T-helper 1 cell (primary cell): ENCODE data around the gene CD93.
A peak's percentile ranks its signal among the peaks of the same experiment; 100 is the strongest.

ENCODE experiments used
- DNase-seq, 5 donors: peaks; one replicate each; pipeline ENCODE4 v3.0.0-alpha.2; 2012 to 2020

Gene CD93

DNA sequence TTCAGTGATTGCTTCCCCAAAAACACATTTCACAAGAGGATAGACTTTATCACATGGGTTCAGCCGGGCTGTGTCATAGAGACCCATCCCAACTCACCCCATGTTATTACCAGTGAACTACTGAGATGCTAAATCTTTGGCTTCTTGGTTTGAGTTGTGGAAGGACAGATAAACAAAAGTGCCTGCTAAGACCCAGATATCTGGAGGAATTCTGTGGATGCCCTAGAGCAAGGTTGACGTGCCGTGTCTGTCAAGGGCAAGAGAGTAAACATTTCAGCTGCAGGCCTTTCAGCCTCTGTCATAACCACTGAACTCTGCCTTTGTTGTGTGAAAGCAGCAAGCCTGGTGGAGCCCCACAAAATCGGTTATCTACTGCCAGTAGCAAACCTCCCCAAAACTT is 25.5 kb downstream of the CD93 start:
- DNase-seq, result no peak

DNA sequence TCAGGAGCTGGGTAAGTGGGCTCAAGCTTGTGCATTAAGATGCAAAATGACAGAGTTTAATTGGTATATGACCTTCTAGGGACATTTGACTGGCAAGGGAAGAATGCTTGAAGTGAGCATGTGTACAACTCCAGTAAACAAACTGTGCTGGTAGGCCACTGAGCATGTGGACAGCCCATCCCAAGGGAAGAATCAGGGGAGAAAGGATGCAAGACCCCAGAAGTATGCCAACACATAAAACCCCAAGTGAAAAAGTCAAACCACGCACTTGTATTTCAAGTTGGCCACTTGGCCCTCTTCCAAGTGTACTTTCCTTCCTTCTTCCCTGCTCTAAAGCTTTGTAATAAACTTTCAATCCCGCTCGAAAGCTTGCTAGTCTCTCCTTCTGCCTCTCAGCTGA is 26.3 kb downstream of the CD93 start:
- no peak for DNase-seq

DNA sequence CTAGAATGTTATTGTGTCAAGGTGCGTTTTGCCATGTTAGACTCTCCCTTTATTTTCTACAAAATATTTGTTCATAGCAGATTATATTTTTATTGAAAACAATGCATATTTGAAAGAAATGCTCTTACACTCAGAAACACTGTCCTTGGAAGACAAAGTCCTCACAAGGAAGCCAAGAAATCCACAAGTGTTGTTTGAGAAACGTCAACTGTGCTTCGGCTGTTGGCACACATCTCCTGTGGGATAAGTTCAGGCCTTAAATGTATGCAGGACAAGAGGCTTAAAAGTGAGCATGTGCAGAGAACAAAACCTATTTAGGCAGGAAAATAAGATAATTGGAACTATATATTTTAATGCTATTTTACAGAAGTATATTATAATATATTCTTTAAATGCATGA is 27.1 kb downstream of the CD93 start:
- DNase-seq, result no peak

DNA sequence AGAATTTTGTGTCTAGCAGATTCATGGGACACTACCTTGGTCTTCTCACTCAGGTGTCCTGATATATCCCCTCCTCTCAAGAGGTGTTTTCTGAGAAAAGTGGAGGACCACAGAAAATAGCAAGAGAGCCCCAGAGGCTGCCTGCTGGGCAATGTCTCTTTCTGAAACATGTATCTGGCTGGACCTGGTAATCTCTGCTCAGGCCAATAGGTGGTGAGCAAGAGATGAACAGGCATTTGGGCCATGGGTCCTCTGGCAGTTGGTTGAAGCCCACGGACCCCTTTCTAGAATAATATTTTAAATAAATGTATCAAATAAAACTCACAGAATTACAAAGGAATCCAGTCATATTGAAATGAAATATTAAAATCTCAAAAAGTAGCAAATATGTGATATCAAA is 27.9 kb downstream of the CD93 start:
- DNase-seq, result no peak

DNA sequence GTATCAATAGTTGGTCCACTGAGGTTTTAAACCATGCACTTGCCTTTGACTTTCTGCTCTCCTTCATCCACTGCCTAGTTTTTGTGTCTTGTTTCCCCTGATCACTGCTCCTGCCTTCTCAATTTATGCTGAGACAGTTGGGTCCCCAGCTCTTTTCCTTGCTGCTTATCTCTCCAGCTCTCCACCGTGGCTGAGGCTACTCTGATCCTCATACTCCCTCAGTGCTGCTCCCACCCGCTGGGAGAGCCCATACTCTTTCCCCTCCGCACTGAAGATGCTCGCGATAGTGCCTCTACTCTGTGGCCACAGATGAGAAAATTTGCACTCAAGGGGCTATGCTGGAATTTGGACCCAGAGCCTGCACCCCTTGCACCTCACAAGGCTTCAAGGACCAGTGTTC is 33.2 kb downstream of the CD93 start:
- no peak for DNase-seq

DNA sequence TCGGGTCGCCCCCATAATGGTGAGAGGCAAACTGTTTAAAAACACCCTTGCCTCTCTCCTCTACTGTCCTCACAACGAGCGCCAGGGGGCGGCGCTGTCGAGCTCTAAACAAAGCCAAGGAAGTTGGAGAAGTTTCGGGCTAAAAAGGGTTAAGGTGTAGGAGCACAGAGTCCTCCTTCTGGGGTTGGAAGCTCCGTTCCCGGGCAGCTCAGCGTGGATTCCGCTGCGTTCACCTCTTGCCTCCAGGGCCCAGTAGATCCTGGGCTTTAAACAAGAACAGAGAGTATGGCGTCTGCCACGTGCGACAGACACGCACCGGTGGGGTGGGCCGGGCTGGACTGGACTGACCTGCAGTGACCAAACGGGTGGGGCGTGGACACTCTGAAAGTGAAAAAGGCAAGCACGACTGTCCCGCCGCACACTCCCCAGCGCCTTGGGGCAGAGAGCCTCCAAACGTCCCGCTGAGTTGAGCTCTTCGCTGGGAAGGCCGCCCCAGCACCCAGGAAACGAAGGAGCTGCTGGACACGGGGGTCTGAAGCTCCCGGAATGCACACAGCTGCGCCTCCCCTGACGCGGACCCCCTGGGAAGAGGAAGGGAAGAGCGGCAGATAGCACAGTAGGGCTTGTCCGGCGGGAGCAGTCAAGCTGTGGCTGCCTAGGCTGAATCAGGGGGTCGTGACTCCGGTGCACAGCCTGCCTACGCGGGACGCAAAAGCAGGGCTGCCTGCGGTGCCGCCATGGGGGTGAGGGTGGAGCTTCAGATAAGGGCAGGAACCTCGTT is 35.1 kb downstream of the CD93 start:
- DNase-seq, result peak in 1 of 5 donors; percentile 48

DNA sequence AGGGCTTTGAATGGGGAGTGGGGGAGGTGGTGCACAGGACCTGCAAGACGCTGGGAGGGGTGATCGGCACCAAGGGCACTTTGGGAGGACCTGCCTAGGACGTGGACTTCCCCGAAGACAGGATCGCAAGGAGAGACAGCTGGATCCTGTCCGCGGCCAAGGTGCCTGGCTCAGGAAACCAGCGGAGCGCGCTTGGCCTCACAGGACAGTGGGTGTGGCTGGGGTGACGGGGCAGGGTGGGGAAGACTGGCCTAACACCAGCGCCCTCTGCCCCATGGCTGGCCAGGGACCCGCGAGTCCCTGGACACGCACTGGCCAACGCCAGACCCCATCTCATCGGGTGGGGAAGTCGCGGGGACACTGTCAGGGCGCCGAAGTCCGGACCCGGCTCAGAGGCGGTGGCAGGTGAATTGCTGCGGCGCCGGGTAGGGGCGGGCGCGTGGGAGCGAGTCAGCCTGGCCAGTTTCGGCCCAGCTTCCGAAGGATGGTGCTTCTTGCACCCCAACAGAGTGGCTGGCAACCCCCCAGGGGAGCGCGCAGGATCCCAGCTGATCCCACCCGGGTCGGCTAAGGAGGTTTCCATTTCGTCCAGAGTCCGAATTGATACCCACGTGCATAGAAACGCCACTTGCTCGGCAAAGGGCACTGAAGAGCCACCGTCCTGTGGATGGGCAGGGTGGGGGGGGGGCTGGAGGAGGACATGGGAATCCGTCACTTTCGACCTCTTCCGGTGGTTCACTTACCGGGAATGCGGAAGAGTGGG is 35.9 kb downstream of the CD93 start:
- DNase-seq, result no peak

DNA sequence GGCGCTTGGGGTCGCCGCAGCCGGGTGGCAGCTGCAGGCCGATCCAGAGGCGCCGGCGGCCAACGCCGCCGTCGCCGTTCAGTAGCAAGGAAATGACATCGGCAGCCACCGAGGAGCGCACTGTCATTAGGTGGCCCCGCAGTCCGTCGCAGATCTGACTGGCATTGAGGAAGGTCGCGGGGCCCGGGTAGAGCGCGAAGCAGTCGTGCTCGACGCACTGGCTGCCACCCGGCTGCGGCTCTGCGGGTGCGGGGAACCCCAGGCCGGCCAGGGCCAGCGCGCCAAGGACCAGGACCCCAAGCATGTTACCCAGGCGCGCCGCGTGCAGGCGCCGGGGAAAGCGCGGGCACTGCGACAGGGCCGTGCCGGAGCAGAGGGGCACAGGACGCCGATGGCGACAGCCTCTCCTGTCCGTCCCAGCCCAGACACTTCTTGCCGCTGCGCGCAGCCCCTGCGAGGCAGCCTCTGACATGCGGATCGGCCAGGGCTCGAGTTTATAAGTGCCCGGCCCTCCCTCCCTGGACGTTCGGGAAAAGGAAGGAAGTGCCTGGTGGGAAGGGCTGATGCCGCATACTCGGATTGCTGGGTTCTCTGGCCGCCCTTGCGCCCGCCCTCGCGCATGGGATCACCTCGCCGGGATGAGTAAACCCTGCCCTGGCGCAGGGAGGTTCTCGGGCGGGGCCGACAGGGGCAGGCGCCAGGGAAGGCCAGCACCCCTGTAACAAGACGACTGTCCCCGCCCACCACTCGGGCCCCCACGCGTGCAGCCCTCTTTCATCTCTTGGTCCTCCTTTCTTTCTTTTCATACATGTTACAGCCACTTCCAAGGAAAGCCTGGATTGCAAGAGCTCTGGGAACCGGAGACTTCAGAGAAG is 36.7 kb downstream of the CD93 start, which contains the start of gene THBD:
THBD (minus strand) TSS at position 472 of the 875 bp plus-strand sequence; CDS start at position 304, 168 bp downstream.
- DNase-seq, result peak in 1 of 5 donors; percentile 35

DNA sequence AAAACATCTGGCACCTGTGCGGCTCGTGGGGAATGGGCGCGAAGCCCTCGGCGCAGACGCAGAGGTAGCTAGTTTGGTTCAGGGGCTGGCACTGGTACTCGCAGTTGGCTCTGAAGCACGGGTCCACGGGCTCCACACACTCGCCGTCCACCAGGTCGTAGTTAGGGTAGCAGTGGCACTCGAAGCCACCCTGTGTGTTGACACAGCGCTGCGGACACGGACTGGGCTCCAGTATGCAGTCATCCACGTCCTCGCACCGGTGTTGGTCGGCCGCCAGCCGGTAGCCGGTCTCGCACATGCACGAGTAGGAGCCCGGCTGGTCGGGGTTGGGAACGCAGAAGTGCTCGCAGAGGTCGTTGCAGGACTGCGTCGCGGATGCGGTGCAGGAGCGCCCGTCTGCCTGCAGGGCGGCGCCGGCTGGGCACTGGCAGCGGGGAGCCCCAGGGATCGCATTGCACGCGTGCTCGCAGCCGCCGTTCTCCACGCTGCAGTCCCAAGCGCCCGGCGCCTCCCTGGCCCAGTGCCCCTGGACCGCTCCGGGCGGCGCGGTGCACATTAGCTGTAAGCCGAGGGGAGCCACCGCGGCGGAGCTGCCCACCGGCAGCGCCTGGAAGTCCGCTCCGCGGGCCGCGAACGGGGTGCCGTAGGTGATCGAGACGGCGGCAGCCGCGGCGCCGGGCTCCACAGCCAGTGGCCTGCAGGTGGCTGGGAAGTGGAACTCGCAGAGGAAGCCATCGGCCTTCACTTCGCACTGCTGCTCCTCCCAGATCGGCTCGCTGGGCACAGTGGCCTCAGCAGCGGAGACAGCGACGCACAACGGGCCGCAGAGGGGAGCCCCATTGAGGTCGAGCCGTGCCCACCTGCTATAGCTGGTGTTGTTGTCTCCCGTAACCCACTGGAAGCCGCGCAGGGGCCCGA is 37.6 kb downstream of the CD93 start:
- peak in 1 of 5 donors; percentile 53 for DNase-seq

DNA sequence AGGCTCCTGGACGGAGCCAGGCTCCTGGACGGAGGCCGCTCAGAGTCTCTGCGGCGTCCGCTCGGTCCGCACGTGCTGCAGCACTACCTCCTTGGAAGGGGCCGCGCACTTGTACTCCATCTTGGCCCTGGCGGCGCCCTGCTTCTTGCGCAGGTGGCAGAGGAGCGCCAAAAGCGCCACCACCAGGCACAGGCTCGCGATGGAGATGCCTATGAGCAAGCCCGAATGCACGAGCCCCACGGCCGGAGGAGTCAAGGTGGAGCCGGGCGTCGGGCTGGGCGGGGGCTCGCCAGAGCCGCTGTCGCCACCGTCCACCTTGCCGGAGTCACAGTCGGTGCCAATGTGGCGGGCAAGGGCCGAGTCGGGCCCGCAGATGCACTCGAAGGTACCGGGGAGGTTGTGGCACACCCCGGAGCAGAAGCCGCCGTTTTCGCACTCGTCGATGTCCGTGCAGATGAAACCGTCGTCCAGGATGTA is 38.3 kb downstream of the CD93 start:
- DNase-seq, result no peak

DNA sequence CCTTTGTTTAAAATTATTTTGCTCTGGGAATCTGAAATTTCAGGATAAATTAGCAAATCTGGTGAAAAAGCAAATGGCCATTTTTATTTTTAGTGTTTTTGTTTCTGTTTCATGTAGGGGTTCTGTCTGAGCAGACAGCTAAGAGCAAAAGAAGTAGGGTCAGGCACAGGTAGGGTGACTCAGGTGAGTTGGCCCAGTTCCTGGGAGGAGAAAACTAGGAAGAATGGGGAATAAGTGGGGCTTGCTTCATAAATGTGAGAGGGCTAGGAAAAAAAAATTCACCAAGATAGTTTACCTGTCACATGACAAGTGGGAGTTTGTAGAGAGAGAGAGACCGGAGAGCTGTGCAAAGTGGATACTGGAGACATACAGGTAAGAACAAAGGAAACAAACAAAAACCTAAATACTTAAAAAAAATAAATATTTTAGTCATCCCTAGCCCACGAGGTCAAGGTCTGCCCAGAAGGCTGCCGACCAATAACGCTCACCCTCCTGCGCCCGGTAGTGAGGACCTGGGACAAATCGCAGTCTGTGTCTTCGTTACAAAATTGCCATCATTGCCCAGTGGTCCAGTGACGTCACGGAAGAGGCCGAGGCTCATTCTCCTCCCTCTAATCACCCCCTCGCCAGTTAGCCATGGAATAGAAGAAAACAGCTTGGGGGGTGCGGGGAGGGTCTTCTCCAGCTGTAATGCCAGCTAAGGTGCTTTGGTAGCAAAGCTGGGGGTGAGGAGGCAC is 39.0 kb downstream of the CD93 start:
- no peak for DNase-seq

DNA sequence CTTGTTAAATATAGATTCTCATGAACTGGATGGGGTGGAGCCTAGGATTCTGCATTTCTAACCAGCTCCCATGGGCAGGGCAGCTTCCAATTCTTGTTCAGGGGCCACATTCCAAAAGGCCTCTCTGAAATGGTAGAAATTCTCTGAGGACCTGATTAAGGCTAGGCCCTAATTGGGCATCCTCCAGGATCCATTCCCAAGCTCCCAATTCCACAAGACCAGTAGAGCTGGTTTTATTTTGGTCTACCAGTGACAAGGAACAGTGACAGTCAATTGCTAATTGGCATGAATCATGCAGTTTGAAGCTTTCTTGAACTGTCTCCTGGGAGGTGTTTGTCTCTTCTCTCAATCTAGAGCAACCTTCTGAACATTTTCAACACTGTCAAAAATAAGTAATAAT is 39.7 kb downstream of the CD93 start:
- no peak for DNase-seq

DNA sequence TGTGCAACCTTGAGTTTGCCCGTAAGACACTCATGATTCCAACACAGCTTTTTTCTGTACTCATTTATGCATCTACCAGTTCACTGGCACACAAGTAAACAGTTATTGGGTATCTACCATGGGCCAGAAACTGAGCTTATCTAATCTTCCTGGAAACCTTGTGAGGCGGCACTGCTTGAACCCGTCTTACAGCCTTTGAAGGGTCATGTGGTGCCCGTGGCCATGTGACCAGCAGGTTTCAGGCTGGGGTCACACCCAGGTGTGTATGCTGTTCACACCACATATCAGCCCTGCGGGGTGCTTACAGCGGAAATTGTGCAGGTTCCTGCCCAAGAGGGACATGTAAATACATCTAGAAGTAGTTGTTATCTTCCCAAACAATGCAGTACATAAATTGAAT is 42.7 kb downstream of the CD93 start:
- DNase-seq, result no peak

DNA sequence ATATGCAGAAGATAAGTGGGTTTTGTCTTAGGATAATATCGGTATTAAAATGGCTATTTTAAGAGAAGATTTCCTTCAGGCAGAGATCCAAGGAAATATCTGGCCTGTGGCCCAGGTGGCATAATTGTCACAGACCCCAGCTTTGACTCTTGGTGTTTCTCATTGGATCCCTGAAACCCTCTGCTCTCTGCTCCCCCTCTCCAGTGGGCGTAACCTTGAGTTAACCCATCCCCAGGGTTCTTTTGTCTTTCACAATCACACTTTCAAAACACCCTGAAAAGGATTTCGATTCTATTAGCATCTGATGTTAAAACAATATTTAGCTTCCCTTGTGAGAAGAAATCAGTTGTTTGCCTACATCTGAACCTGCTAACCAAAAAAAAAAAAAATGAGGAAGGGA is 43.9 kb downstream of the CD93 start:
- DNase-seq, result no peak

DNA sequence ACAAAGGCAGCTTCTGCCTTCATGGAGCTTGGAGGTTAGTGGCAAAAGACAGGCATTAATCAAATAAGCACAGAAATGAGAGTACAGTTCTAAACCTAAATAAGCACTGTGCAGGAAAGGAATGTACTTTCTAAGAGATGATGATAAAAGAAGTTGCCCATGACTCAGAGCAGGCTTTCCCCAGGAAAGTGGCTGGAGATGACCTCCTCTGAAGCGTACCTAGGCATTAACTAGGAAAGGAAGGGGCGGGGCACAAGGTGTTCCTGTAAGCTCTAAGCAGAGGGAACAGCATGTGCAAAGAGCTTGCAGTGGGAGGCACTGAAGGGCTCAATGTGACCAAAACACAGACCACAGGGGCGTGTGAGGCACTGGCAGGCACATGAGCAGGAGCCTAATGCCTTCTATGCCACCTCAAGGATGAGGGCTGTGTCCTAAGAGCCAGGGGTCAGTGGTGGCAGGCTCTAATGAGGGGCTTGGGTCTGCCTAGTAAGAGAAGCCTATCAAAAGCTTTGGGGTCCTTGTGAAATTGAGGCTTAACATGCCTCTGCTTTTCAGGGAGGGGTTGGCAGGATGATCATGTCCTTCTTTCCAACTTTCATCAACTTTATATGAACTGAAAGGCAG is 46.1 kb downstream of the CD93 start:
- no peak for DNase-seq

DNA sequence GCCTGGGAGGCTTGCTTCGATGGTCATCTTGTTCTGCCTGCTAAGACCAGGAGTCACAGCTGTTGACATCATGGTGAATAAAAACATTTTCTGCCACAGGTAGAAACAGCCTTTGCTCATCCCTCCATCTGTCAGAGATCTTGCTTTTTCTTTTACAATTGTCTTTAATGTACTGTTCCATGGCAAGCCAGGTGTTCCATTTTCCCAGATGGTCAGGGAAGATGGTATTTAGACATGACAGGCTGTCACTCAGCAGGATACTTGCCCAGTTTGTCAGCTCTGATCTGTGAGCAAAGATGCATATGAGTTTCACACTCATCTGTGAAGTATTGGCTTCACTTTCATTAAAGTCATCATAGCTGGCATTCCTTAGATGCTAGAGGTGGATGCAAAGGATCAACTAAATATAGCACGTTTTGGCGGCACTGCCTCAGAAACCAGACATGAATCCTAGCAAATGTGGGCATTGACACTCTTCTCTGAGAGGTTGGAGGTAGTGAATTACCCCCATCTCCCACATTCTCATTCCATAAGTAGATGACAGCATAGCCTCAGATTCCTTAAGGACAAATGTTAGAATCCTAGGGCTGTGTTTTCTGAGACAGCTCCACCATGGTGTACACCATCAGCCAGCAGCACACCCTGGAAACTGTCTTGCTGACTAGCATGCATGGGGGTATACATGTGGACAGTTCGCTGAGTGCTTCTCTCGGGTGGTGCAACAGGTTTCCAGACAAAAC is 46.8 kb downstream of the CD93 start:
- DNase-seq, result no peak

DNA sequence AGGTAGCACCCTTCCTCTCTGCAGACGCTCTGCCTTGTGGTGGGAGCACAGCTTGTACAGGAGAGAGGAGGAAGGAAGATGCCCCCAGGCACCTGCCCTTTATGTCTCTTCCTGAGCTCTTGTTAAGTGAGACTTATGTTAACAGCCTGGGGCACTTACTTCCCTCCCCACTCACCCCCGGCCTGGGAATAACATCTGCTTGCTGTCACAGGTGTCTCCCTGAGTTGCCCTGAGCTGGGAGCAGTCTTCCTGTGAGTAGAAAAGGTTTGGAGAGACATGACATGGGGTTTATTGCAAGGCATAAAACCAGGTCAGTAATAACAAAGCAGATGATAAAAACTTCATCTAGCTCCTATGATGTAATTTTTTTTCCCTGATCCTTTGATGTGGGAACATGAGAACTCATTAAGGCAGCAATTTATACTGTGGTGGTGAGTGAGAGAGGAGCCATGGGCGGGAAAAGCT is 49.1 kb downstream of the CD93 start:
- DNase-seq, result no peak

DNA sequence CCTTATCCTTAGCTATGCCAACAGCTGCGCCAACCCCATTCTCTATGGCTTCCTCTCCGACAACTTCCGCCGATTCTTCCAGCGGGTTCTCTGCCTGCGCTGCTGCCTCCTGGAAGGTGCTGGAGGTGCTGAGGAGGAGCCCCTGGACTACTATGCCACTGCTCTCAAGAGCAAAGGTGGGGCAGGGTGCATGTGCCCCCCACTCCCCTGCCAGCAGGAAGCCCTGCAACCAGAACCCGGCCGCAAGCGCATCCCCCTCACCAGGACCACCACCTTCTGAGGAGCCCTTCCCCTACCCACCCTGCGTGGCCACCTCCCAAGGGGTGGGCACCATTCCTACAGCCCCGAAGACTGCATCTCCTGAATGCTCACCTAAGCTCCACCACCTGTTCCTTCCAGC is 49.8 kb downstream of the CD93 start:
- no peak for DNase-seq

DNA sequence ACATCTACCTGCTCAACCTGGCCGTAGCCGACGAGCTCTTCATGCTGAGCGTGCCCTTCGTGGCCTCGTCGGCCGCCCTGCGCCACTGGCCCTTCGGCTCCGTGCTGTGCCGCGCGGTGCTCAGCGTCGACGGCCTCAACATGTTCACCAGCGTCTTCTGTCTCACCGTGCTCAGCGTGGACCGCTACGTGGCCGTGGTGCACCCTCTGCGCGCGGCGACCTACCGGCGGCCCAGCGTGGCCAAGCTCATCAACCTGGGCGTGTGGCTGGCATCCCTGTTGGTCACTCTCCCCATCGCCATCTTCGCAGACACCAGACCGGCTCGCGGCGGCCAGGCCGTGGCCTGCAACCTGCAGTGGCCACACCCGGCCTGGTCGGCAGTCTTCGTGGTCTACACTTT is 50.4 kb downstream of the CD93 start:
- no peak for DNase-seq
